SK-N-SH (cell line): Measurements from ENCODE around the gene BCL2L13. TPM values are rescaled to one million over a fixed set of nuclear protein-coding genes. Genes with fewer than 3 reads are reported as not detected.
"Not testable (repeated sequence)": the region's sequence is repeated elsewhere in the genome, so short reads cannot be mapped to it uniquely, and the experiment has no call there.

Experiments used
- CTCF ChIA-PET: fragments of 300-600, 350-600 bp; formaldehyde crosslinking; extraction: SDS; loops from one replicate; lab custom pipeline; 2021; lab: Yijun Ruan, JAX
- POLR2A ChIA-PET: fragments of 350-600 bp; sonication (Branson Sonifier 250); formaldehyde crosslinking; extraction: SDS; loops from one replicate; lab custom pipeline; 2020; ENCODE audit warnings: antibody characterized with exemption, inconsistent platforms; lab: Yijun Ruan, JAX
- DNase-seq: peaks from one replicate; pipeline ENCODE4 v3.0.0; 2012
- H2AFZ ChIP-seq: fragments of 200-600 bp; sonication (generic); 2 replicates; pipeline ENCODE4 v1.8.1; 2016; ENCODE audit warnings: antibody characterized with exemption, mild to moderate bottlenecking, low read depth
- H3F3A ChIP-seq: fragments of 200-600 bp; sonication (generic); replicated peaks from 2 replicates; pipeline ENCODE3; 2016; ENCODE audit warnings: antibody characterized with exemption, mild to moderate bottlenecking; ENCODE audit not compliant: insufficient read depth
- H3K27ac ChIP-seq, 2 experiments: fragments of 200-500 bp in 1 of 2; fragments of 200-600 bp in 1 of 2; sonication (Bioruptor generic) in 1 of 2; sonication (generic), shearing (Covaris generic) in 1 of 2; 2 replicates each; pipeline versions ENCODE4 v1.5.1 to v1.6.1; 2014 to 2016; ENCODE audit warnings: low read depth in 2 of 2, inconsistent platforms in 1 of 2, low read length in 1 of 2, mild to moderate bottlenecking in 1 of 2, mixed read lengths in 1 of 2
- H3K27me3 ChIP-seq: fragments of 200-600 bp; sonication (generic), shearing (Covaris generic); 2 replicates; pipeline ENCODE4 v1.6.1; 2016; ENCODE audit warnings: mixed run types; ENCODE audit not compliant: insufficient read depth
- H3K36me3 ChIP-seq, 2 experiments: fragments of 200-500 bp in 1 of 2; fragments of 200-600 bp in 1 of 2; sonication (Bioruptor generic) in 1 of 2; sonication (generic) in 1 of 2; replicated peaks in 1 of 2; 2 replicates each; pipeline versions ENCODE3 to v1.5.1; 2014 to 2016; ENCODE audit warnings: low read length in 1 of 2, mild to moderate bottlenecking in 1 of 2; ENCODE audit not compliant: insufficient read depth in 2 of 2, control insufficient read depth in 1 of 2
- H3K4me1 ChIP-seq, 2 experiments: fragments of 200-500 bp in 1 of 2; fragments of 200-600 bp in 1 of 2; sonication (Bioruptor generic) in 1 of 2; sonication (generic), shearing (Covaris generic) in 1 of 2; 2 replicates each; pipeline versions ENCODE4 v1.5.1 to v1.6.1; 2014 to 2016; ENCODE audit warnings: low read depth in 1 of 2, low read length in 1 of 2, mixed run types in 1 of 2; ENCODE audit not compliant: insufficient read depth in 2 of 2, control insufficient read depth in 1 of 2
- H3K4me2 ChIP-seq: fragments of 200-600 bp; sonication (generic), shearing (Covaris generic); 2 replicates; pipeline ENCODE4 v1.6.1; 2017; ENCODE audit warnings: mixed run types
- H3K4me3 ChIP-seq, 2 experiments: fragments of 200-500 bp in 1 of 2; fragments of 200-600 bp in 1 of 2; sonication (Bioruptor generic) in 1 of 2; sonication (generic), shearing (Covaris generic) in 1 of 2; 2 replicates each; pipeline versions ENCODE4 v1.5.1 to v1.8.1; 2014 to 2016; ENCODE audit warnings: low read depth in 2 of 2, inconsistent platforms in 1 of 2, low read length in 1 of 2, mild to moderate bottlenecking in 1 of 2, mixed read lengths in 1 of 2, moderate library complexity in 1 of 2
- H3K79me2 ChIP-seq: fragments of 200-600 bp; sonication (generic); 2 replicates; pipeline ENCODE4 v1.8.1; 2017; ENCODE audit warnings: mild to moderate bottlenecking; ENCODE audit not compliant: insufficient read depth
- H3K9ac ChIP-seq: fragments of 200-600 bp; sonication (generic); 2 replicates; pipeline ENCODE4 v1.6.1; 2017; ENCODE audit warnings: mixed run types
- H3K9me2 ChIP-seq: fragments of 200-600 bp; sonication (generic); 2 replicates; pipeline ENCODE4 v1.6.1; 2017; ENCODE audit warnings: mixed run types
- H3K9me3 ChIP-seq: fragments of 200-600 bp; sonication (generic); 2 replicates; pipeline ENCODE4 v1.6.1; 2017; ENCODE audit warnings: mixed run types, mild to moderate bottlenecking, moderate library complexity
- H4K20me1 ChIP-seq: fragments of 200-600 bp; sonication (generic); 2 replicates; pipeline ENCODE4 v1.6.1; 2017; ENCODE audit warnings: mild to moderate bottlenecking, mixed run types; ENCODE audit not compliant: insufficient read depth
- CHD2 ChIP-seq: fragments of 150-350 bp; IDR thresholded peaks from 2 replicates; pipeline ENCODE4 v1.6.1; 2018; ENCODE audit warnings: low read length; ENCODE audit not compliant: partially characterized antibody
- FOSL2 ChIP-seq: IDR thresholded peaks from 2 replicates; pipeline ENCODE4 v1.4.0; 2012; ENCODE audit warnings: low read depth, mild to moderate bottlenecking, moderate library complexity, borderline replicate concordance
- FOXJ3 ChIP-seq: sonication (generic); formaldehyde crosslinking; IDR thresholded peaks from 2 replicates; pipeline ENCODE4 v1.5.1; 2020; ENCODE audit warnings: mild to moderate bottlenecking, missing genetic modification reagents
- GABPA ChIP-seq: IDR thresholded peaks from 2 replicates; pipeline ENCODE4 v1.4.0; 2012; ENCODE audit warnings: low read depth, mild to moderate bottlenecking
- MXI1 ChIP-seq: IDR thresholded peaks from 2 replicates; pipeline ENCODE4 v1.6.1; 2012; ENCODE audit warnings: mild to moderate bottlenecking, low read depth, low read length, improper control_type of control experiment
- POLR2AphosphoS5 ChIP-seq: IDR thresholded peaks from 2 replicates; pipeline ENCODE4 v1.6.1; 2012; ENCODE audit warnings: low read depth, low read length
- RAD21 ChIP-seq: IDR thresholded peaks from 2 replicates; pipeline ENCODE4 v1.6.1; 2012; ENCODE audit warnings: mild to moderate bottlenecking, low read length
- RCOR1 ChIP-seq: fragments of 150-350 bp; IDR thresholded peaks from 2 replicates; pipeline ENCODE4 v1.6.1; 2017; ENCODE audit warnings: antibody characterized with exemption, low read length
- RFX5 ChIP-seq: IDR thresholded peaks from 2 replicates; pipeline ENCODE4 v1.6.1; 2012; ENCODE audit warnings: mild to moderate bottlenecking, improper control_type of control experiment, low read length
- SMC3 ChIP-seq: IDR thresholded peaks from 2 replicates; pipeline ENCODE4 v1.6.1; 2012; ENCODE audit warnings: low read depth, low read length, improper control_type of control experiment
- TCF12 ChIP-seq: IDR thresholded peaks from 2 replicates; pipeline ENCODE4 v1.4.0; 2012
- YY1 ChIP-seq: IDR thresholded peaks from 2 replicates; pipeline ENCODE4 v1.4.0; 2012; ENCODE audit warnings: low read depth, mild to moderate bottlenecking
- WGBS: methylation state at CpG from one replicate; pipeline ENCODE4 v1.1.6; 2017; ENCODE audit warnings: low lambda C conversion rate; 5-methylcytosine and 5-hydroxymethylcytosine counted together
- polyA plus RNA-seq, 3 experiments: library from polyadenylated mRNA; depleted of rRNA; stranded (reverse); fragments of >200 nt; gene quantifications; 2 replicates each; pipeline ENCODE4 v1.2.3, GENCODE V29; 2012
- TF ChIP-seq, protein P1 (sequence below): IDR thresholded peaks from 2 replicates; pipeline ENCODE4 v1.4.0; 2012; ENCODE audit warnings: low read depth, borderline replicate concordance
- TF ChIP-seq, protein P2 (sequence below): fragments of 150-350 bp; IDR thresholded peaks from 2 replicates; pipeline ENCODE4 v1.6.1; 2017; ENCODE audit warnings: antibody characterized with exemption, low read length, low read depth, borderline replicate concordance
- TF ChIP-seq, protein P3 (sequence below): IDR thresholded peaks from 2 replicates; pipeline ENCODE4 v1.4.0; 2012; ENCODE audit warnings: low read depth
- TF ChIP-seq, protein P4 (sequence below): IDR thresholded peaks from 2 replicates; pipeline ENCODE4; 2012
- TF ChIP-seq, protein P5 (sequence below): fragments of 150-350 bp; IDR thresholded peaks from 2 replicates; pipeline ENCODE4 v1.6.1; 2016; ENCODE audit warnings: mild to moderate bottlenecking, low read depth, low read length

The BCL2L13 gene
- polyA plus RNA-seq, 1 of the 3 experiments (the other 2 are of a cell fraction): 37.1 TPM

DNA sequence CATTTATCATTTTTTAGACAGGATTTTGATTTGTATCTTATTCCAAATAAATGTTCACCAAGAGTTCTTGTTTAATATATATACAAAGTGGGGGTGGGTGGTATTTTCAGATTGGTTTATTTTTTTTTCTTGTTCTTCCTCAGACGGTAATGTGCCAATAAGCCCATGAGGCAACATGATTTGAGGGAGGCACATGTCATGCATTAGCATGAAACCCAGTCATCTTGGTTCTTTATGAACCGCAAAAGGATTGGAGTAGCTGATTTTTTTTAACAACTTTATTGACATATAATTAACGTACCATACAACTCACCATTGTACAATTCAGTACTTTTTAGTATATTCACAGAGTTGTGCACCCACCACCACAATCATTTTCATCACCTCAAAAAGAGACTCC lies 2.7 kb downstream of the BCL2L13 start (continued):
- TF ChIP-seq FOSL2: no peak
- TF ChIP-seq, protein P1, sequence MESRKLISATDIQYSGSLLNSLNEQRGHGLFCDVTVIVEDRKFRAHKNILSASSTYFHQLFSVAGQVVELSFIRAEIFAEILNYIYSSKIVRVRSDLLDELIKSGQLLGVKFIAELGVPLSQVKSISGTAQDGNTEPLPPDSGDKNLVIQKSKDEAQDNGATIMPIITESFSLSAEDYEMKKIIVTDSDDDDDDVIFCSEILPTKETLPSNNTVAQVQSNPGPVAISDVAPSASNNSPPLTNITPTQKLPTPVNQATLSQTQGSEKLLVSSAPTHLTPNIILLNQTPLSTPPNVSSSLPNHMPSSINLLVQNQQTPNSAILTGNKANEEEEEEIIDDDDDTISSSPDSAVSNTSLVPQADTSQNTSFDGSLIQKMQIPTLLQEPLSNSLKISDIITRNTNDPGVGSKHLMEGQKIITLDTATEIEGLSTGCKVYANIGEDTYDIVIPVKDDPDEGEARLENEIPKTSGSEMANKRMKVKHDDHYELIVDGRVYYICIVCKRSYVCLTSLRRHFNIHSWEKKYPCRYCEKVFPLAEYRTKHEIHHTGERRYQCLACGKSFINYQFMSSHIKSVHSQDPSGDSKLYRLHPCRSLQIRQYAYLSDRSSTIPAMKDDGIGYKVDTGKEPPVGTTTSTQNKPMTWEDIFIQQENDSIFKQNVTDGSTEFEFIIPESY: no peak
- no peak for TF ChIP-seq TCF12
- TF ChIP-seq RCOR1: no peak
- TF ChIP-seq, protein P2, sequence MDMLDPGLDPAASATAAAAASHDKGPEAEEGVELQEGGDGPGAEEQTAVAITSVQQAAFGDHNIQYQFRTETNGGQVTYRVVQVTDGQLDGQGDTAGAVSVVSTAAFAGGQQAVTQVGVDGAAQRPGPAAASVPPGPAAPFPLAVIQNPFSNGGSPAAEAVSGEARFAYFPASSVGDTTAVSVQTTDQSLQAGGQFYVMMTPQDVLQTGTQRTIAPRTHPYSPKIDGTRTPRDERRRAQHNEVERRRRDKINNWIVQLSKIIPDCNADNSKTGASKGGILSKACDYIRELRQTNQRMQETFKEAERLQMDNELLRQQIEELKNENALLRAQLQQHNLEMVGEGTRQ: no peak
- no peak for TF ChIP-seq RFX5
- no peak for TF ChIP-seq CHD2
- TF ChIP-seq GABPA: no peak
- no peak for TF ChIP-seq SMC3
- TF ChIP-seq, protein P3, sequence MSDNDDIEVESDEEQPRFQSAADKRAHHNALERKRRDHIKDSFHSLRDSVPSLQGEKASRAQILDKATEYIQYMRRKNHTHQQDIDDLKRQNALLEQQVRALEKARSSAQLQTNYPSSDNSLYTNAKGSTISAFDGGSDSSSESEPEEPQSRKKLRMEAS: no peak
- TF ChIP-seq YY1: no peak

DNA sequence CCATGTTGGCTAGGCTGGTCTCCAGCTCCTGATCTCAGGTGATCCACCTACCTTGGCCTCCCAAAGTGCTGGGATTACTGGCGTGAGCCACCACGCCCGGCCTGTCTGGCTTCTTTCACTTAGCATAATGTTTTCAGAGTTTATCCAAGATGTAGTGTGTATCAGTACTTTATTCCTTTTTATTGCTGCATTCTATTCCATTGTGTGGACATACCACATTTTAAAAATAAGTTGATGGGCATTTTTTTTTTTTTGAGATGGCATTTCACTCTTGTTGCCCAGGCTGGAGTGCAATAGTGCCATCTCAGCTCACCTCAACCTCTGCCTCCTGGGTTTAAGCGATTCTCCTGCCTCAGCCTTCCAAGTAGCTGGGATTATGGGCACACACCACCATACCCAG lies 3.8 kb downstream of the BCL2L13 start:
- peaks cover 27% of the 10 kb centered on the region for H3F3A ChIP-seq
- H3K9me2 ChIP-seq, H3K4me1 ChIP-seq, H3K9ac ChIP-seq, H3K9me3 ChIP-seq, H3K4me3 ChIP-seq, H3K27ac ChIP-seq, H4K20me1 ChIP-seq, CTCF ChIA-PET, H2AFZ ChIP-seq, DNase-seq, H3K4me2 ChIP-seq, POLR2A ChIA-PET, H3K27me3 ChIP-seq: not testable (repeated sequence)
- WGBS: 98% methylated on average over 4 of the region's 4 CpGs
- peaks cover 79% of the 10 kb centered on the region for H3K79me2 ChIP-seq
- H3K36me3 ChIP-seq: peaks cover 0 to 15% of the 10 kb centered on the region in 2 experiments

DNA sequence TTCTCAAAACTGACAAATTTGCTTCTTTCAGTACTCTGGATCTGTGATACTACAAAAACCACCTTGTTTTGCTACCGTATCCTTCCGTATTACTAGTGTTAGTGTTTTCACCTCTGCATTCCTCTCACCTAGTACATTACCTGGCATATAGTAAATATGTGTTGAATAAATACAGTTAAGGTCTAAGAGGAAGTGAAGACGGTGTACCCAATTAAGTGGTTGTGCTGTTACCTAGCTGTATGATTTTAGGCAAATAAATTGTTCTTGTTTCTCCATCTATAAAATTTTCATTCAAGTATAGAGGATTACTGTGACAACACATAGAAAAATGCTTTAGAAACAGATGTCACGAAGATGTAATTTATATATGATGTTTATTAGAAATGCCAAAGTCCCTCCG lies 8.9 kb downstream of the BCL2L13 start:
- H3K4me2 ChIP-seq: no peak overlapping the region
- H3K79me2 ChIP-seq: peaks cover 81% of the 10 kb centered on the region
- 94% methylated on average over 5 of the region's 5 CpGs for WGBS
- no peak overlapping the region for H3K4me3 ChIP-seq
- peaks cover 0 to 14% of the 10 kb centered on the region in 2 experiments for H3K36me3 ChIP-seq
- H4K20me1 ChIP-seq: no peaks in the 10 kb centered on the region
- H3K27me3 ChIP-seq: no peaks in the 10 kb centered on the region
- H3K9me2 ChIP-seq: no peaks in the 10 kb centered on the region
- H3F3A ChIP-seq: no peaks in the 10 kb centered on the region
- no peaks in the 10 kb centered on the region for H3K9me3 ChIP-seq
- CTCF ChIA-PET: no interaction called here
- no peaks in the 10 kb centered on the region for H3K4me1 ChIP-seq
- H3K9ac ChIP-seq: no peak overlapping the region
- POLR2A ChIA-PET: no interaction called here
- H3K27ac ChIP-seq: no peak overlapping the region
- no peak for DNase-seq
- no peak overlapping the region for H2AFZ ChIP-seq
- TF ChIP-seq POLR2AphosphoS5: no peak
- TF ChIP-seq, protein P4, sequence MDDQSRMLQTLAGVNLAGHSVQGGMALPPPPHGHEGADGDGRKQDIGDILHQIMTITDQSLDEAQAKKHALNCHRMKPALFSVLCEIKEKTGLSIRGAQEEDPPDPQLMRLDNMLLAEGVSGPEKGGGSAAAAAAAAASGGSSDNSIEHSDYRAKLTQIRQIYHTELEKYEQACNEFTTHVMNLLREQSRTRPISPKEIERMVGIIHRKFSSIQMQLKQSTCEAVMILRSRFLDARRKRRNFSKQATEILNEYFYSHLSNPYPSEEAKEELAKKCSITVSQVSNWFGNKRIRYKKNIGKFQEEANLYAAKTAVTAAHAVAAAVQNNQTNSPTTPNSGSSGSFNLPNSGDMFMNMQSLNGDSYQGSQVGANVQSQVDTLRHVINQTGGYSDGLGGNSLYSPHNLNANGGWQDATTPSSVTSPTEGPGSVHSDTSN: no peak
- TF ChIP-seq SMC3: no peak
- no peak for TF ChIP-seq GABPA
- no peak for TF ChIP-seq MXI1
- TF ChIP-seq RAD21: no peak
- no peak for TF ChIP-seq CHD2
- TF ChIP-seq RFX5: no peak
- no peak for TF ChIP-seq TCF12
- TF ChIP-seq, protein P5, sequence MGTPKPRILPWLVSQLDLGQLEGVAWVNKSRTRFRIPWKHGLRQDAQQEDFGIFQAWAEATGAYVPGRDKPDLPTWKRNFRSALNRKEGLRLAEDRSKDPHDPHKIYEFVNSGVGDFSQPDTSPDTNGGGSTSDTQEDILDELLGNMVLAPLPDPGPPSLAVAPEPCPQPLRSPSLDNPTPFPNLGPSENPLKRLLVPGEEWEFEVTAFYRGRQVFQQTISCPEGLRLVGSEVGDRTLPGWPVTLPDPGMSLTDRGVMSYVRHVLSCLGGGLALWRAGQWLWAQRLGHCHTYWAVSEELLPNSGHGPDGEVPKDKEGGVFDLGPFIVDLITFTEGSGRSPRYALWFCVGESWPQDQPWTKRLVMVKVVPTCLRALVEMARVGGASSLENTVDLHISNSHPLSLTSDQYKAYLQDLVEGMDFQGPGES: no peak
- TF ChIP-seq, protein P2: no peak
- no peak for TF ChIP-seq FOXJ3 (CRISPR knock-in tag)
- TF ChIP-seq, protein P3: no peak
